Transverse colon (tissue), 4 donors: ENCODE data around the gene SRGAP1.

ENCODE experiments used
- POLR2AphosphoS5 ChIP-seq, 3 donors: sonication (generic); formaldehyde crosslinking; IDR thresholded peaks; one replicate each; pipeline ENCODE4 v1.6.1; 2016; ENCODE audit warnings: antibody characterized with exemption in 3 of 3
- TF ChIP-seq, protein P1 (sequence below), 5 experiments: fragments of 200-600 bp in 3 of 5; fragments of 450-650 bp in 2 of 5; sonication (generic) in 3 of 5; IDR thresholded peaks; 1 replicate in 2 of 5; 2 replicates in 3 of 5; pipeline ENCODE4 v1.5.1; 2016 to 2017; ENCODE audit warnings: antibody characterized with exemption in 5 of 5, inconsistent platforms in 3 of 5, mild to moderate bottlenecking in 2 of 5, moderate library complexity in 1 of 5

DNA sequence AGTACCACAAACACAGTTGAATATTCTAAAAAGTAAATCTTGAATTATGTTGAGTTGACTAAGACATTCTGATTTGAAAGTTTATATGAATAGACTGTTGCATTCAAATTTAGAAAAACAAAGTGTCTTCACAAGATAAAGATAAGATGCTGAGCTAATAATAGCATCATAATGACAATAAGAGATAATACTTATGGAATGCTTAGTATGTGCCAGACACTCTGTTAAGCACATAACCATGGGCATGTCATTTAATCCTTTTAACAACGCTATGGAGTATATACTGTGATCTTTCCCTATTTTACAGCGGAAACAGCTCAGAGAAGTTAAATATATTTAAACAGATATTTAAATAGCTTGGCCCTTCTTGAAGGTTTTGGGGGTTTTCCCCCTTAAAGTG is 163.4 kb downstream of the SRGAP1 start:
- no peak for TF ChIP-seq POLR2AphosphoS5 (IDR thresholded peaks at IDR 0.05)
- TF ChIP-seq, protein P1, sequence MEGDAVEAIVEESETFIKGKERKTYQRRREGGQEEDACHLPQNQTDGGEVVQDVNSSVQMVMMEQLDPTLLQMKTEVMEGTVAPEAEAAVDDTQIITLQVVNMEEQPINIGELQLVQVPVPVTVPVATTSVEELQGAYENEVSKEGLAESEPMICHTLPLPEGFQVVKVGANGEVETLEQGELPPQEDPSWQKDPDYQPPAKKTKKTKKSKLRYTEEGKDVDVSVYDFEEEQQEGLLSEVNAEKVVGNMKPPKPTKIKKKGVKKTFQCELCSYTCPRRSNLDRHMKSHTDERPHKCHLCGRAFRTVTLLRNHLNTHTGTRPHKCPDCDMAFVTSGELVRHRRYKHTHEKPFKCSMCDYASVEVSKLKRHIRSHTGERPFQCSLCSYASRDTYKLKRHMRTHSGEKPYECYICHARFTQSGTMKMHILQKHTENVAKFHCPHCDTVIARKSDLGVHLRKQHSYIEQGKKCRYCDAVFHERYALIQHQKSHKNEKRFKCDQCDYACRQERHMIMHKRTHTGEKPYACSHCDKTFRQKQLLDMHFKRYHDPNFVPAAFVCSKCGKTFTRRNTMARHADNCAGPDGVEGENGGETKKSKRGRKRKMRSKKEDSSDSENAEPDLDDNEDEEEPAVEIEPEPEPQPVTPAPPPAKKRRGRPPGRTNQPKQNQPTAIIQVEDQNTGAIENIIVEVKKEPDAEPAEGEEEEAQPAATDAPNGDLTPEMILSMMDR (IDR thresholded peaks at IDR 0.05), result no peak
